ENCODE results near the gene MEPE. TPM values are rescaled to one million over a fixed set of nuclear protein-coding genes. Genes with fewer than 3 reads are reported as not detected.

The MEPE gene
- total and polyA plus RNA-seq, 10 donors: not detected

DNA sequence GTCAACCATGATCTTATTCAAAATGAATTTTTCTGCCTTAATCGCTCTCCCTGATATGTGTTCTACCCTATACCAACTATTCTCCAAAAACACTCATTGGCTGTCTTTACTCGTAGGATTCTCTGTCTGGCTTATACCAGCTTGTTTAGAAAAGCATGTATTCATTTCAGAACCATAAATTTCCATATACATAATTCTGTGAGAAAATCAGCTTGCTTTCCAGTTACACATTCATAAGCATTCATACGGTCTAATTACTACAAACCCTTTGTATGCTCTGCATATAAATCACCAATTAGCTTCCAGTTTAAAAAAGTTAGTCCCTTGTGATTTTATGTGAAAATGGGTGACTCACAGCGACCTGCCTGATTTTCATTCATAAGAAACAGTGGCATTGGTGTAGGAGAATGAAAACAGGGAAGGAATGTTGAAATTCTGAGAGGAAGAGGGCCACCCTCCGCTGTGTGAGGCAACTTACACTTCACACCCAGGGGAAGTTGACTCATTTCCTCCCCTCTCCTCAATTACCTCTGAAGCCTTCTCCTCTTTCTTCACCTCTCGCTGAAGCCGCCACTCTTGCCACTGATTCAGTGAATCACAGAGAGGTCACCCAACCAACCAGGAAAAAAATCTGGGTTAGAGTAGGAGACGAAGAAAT lies 63.3 kb downstream of the MEPE start:
- no peaks in the 10 kb centered on the region for H3K36me3 ChIP-seq
- WGBS, 5 donors: 29 to 36% (median 31%) methylated on average over 8 of the region's 8 CpGs
- intact Hi-C loops (cut with DNase I; ENCODE audit: low total_unique reads): no loop called here
- TF ChIP-seq, protein P1, sequence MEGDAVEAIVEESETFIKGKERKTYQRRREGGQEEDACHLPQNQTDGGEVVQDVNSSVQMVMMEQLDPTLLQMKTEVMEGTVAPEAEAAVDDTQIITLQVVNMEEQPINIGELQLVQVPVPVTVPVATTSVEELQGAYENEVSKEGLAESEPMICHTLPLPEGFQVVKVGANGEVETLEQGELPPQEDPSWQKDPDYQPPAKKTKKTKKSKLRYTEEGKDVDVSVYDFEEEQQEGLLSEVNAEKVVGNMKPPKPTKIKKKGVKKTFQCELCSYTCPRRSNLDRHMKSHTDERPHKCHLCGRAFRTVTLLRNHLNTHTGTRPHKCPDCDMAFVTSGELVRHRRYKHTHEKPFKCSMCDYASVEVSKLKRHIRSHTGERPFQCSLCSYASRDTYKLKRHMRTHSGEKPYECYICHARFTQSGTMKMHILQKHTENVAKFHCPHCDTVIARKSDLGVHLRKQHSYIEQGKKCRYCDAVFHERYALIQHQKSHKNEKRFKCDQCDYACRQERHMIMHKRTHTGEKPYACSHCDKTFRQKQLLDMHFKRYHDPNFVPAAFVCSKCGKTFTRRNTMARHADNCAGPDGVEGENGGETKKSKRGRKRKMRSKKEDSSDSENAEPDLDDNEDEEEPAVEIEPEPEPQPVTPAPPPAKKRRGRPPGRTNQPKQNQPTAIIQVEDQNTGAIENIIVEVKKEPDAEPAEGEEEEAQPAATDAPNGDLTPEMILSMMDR (IDR thresholded peaks at IDR 0.05 in 8 of 11, conservative IDR thresholded peaks at IDR 0.05 in 3 of 11): no peak
- TF ChIP-seq POLR2A (IDR thresholded peaks at IDR 0.05) (no peak), POLR2AphosphoS5 (IDR thresholded peaks at IDR 0.05) (peak in 1 of 3 donors; percentile 61)
- DNase-seq: no peak
- no peak overlapping the region for H3K4me3 ChIP-seq
- H3K9me3 ChIP-seq: no peaks in the 10 kb centered on the region
- no peaks in the 10 kb centered on the region for H3K27me3 ChIP-seq (replicated peaks in 1 of 7)
- H3K27ac ChIP-seq: peak overlapping the region in 4 of 8 donors; percentile 10 to 57 (median 26)
- H3K4me1 ChIP-seq: peaks cover 0 to 20% (median 11%) of the 10 kb centered on the region in 6 donors

Other genes with a start within 250 kb of the MEPE start
- gene DSPP, start 224.4 kb upstream of the MEPE start, total RNA-seq: not detected
- not detected for gene DSPP, start 224.4 kb upstream of the MEPE start, polyA plus RNA-seq
- not detected for gene DMP1, start 182.7 kb upstream of the MEPE start, total RNA-seq
- under 1 TPM in 1 of 3 donors, not detected in 2; 0.02 TPM for gene DMP1, start 182.7 kb upstream of the MEPE start, polyA plus RNA-seq
- gene IBSP, start 33.4 kb upstream of the MEPE start, total RNA-seq: not detected
- gene IBSP, start 33.4 kb upstream of the MEPE start, polyA plus RNA-seq: not detected
- 1 to 10 TPM in 6 of 7 donors, under 1 TPM in 1; 0.77 to 7.2 (median 1.5) TPM for gene SPP1, start 142.7 kb downstream of the MEPE start, total RNA-seq
- 10 to 100 TPM in 1 of 3 donors, 1 to 10 TPM in 1, under 1 TPM in 1; 0.28 to 18.4 (median 2.6) TPM for gene SPP1, start 142.7 kb downstream of the MEPE start, polyA plus RNA-seq
- 10 to 100 TPM; 13.2 to 23.0 (median 17.9) TPM for gene PKD2, start 174.7 kb downstream of the MEPE start, total RNA-seq
- 1 to 10 TPM; 3.5 to 3.8 (median 3.6) TPM for gene PKD2, start 174.7 kb downstream of the MEPE start, polyA plus RNA-seq

Data from spleen (tissue), 11 donors.